Liver (tissue), 9 donors: ENCODE measurements around the gene IL36B. TPM values are rescaled to one million over a fixed set of nuclear protein-coding genes. Genes with fewer than 3 reads are reported as not detected.

Experiments used
- DNase-seq: peaks from one replicate; pipeline ENCODE4 v3.0.0-alpha.2; 2017; ENCODE audit warnings: low spot score
- H3K27ac ChIP-seq, 2 donors: one replicate each; pipeline ENCODE4 v1.7.0; 2013; ENCODE audit warnings: inconsistent platforms in 2 of 2, low read length in 2 of 2, control low read depth in 1 of 2, low read depth in 1 of 2, mild to moderate bottlenecking in 1 of 2
- H3K27me3 ChIP-seq, 4 donors: one replicate each; pipeline versions ENCODE4 v1.6.1 to v1.7.0; 2013; ENCODE audit warnings: low read length in 3 of 4, inconsistent platforms in 1 of 4, mild to moderate bottlenecking in 1 of 4, moderate library complexity in 1 of 4; ENCODE audit not compliant: control insufficient read depth in 4 of 4, insufficient read depth in 4 of 4
- H3K36me3 ChIP-seq, 4 donors: one replicate each; pipeline versions ENCODE4 v1.6.1 to v1.7.0; 2013; ENCODE audit warnings: low read length in 3 of 4, mild to moderate bottlenecking in 3 of 4, low read depth in 1 of 4, moderate library complexity in 1 of 4; ENCODE audit not compliant: control insufficient read depth in 4 of 4, insufficient read depth in 3 of 4
- H3K4me1 ChIP-seq, 4 donors: one replicate each; pipeline versions ENCODE4 v1.6.1 to v1.7.0; 2013; ENCODE audit warnings: low read length in 3 of 4, mild to moderate bottlenecking in 3 of 4, moderate library complexity in 1 of 4; ENCODE audit not compliant: control insufficient read depth in 4 of 4, insufficient read depth in 4 of 4
- H3K4me3 ChIP-seq, 3 donors: one replicate each; pipeline versions ENCODE4 v1.6.1 to v1.7.0; 2013; ENCODE audit warnings: low read length in 3 of 3, control low read depth in 1 of 3, low read depth in 1 of 3, mild to moderate bottlenecking in 1 of 3
- H3K9ac ChIP-seq, 2 donors: one replicate each; pipeline ENCODE4 v1.7.0; 2013; ENCODE audit warnings: low read length in 2 of 2, mild to moderate bottlenecking in 2 of 2, moderate library complexity in 2 of 2, control low read depth in 1 of 2, low read depth in 1 of 2
- H3K9me3 ChIP-seq, 4 donors: one replicate each; pipeline versions ENCODE4 v1.6.1 to v1.7.0; 2013; ENCODE audit warnings: low read length in 3 of 4; ENCODE audit not compliant: control insufficient read depth in 4 of 4
- ATF3 ChIP-seq: IDR thresholded peaks from 2 replicates; pipeline ENCODE4 v1.6.1; 2016; ENCODE audit warnings: antibody characterized with exemption
- CTCF ChIP-seq: fragments of 150-350 bp; IDR thresholded peaks from 2 replicates; pipeline ENCODE4 v1.5.1; 2017; ENCODE audit warnings: improper control_type of control experiment, low read depth, low read length; ENCODE audit not compliant: missing input control
- EGR1 ChIP-seq, 2 donors: IDR thresholded peaks; 2 replicates each; pipeline ENCODE4 v1.6.1; 2016 to 2018; ENCODE audit warnings: antibody characterized with exemption in 2 of 2, low read depth in 2 of 2
- FOXA1 ChIP-seq: IDR thresholded peaks from 2 replicates; pipeline ENCODE4 v1.6.1; 2016; ENCODE audit warnings: antibody characterized with exemption
- FOXA2 ChIP-seq: IDR thresholded peaks from 2 replicates; pipeline ENCODE4 v1.6.1; 2016; ENCODE audit warnings: antibody characterized with exemption
- GABPA ChIP-seq, 2 donors: IDR thresholded peaks in 1 of 2; conservative IDR thresholded peaks in 1 of 2; 2 replicates each; pipeline ENCODE4 v1.6.1; 2016; ENCODE audit warnings: antibody characterized with exemption in 2 of 2, mild to moderate bottlenecking in 1 of 2, moderate library complexity in 1 of 2
- HNF4A ChIP-seq, 2 donors: conservative IDR thresholded peaks; 2 replicates each; pipeline ENCODE4 v1.6.1; 2016; ENCODE audit warnings: antibody characterized with exemption in 2 of 2, mild to moderate bottlenecking in 2 of 2
- HNF4G ChIP-seq: IDR thresholded peaks from 2 replicates; pipeline ENCODE4 v1.6.1; 2016; ENCODE audit warnings: antibody characterized with exemption
- JUND ChIP-seq, 2 donors: IDR thresholded peaks; 2 replicates each; pipeline ENCODE4 v1.6.1; 2016; ENCODE audit warnings: antibody characterized with exemption in 2 of 2
- NR2F2 ChIP-seq: IDR thresholded peaks from 2 replicates; pipeline ENCODE4 v1.6.1; 2016; ENCODE audit warnings: antibody characterized with exemption
- RAD21 ChIP-seq, 2 donors: IDR thresholded peaks; 2 replicates each; pipeline ENCODE4 v1.6.1; 2016; ENCODE audit warnings: antibody characterized with exemption in 2 of 2, mild to moderate bottlenecking in 2 of 2
- REST ChIP-seq: IDR thresholded peaks from 2 replicates; pipeline ENCODE4 v1.6.1; 2016; ENCODE audit warnings: antibody characterized with exemption, mild to moderate bottlenecking
- RXRA ChIP-seq, 2 donors: IDR thresholded peaks; 2 replicates each; pipeline ENCODE4 v1.6.1; 2017 to 2018; ENCODE audit warnings: antibody characterized with exemption in 2 of 2, mild to moderate bottlenecking in 1 of 2
- SP1 ChIP-seq: IDR thresholded peaks from 2 replicates; pipeline ENCODE4 v1.6.1; 2018; ENCODE audit warnings: antibody characterized with exemption, mild to moderate bottlenecking
- TAF1 ChIP-seq: conservative IDR thresholded peaks from 2 replicates; pipeline ENCODE4 v1.6.1; 2016; ENCODE audit warnings: antibody characterized with exemption, mild to moderate bottlenecking
- YY1 ChIP-seq: IDR thresholded peaks from 2 replicates; pipeline ENCODE4 v1.6.1; 2016; ENCODE audit warnings: antibody characterized with exemption, mild to moderate bottlenecking
- ZBTB33 ChIP-seq: IDR thresholded peaks from 2 replicates; pipeline ENCODE4 v1.6.1; 2016; ENCODE audit warnings: antibody characterized with exemption
- polyA plus RNA-seq, 2 donors: library from polyadenylated mRNA; stranded (reverse) in 1 of 2; unstranded in 1 of 2; fragments of 200-250 nt in 1 of 2; fragments of >200 nt in 1 of 2; fragmentation: Nextera tagmentation in 1 of 2; extraction: Ambion mirVana in 1 of 2; gene quantifications; one replicate each; pipeline versions ENCODE4 v1.2.1 to v1.2.3, GENCODE V29; 2013 to 2015
- total RNA-seq, 2 donors: library from RNA; depleted of rRNA; stranded (reverse); fragments of >200 nt; gene quantifications; one replicate each; pipeline ENCODE4 v1.2.3, GENCODE V29; 2014
- TF ChIP-seq, protein P1 (sequence below): IDR thresholded peaks from 2 replicates; pipeline ENCODE4 v1.6.1; 2016; ENCODE audit warnings: antibody characterized with exemption
- donor health status: healthy.
- donor health status: healthy.
- donor health status: healthy.
- donor health status: healthy.
- donor health status: healthy.

The IL36B gene
- total and polyA plus RNA-seq, 4 donors, result not detected

DNA sequence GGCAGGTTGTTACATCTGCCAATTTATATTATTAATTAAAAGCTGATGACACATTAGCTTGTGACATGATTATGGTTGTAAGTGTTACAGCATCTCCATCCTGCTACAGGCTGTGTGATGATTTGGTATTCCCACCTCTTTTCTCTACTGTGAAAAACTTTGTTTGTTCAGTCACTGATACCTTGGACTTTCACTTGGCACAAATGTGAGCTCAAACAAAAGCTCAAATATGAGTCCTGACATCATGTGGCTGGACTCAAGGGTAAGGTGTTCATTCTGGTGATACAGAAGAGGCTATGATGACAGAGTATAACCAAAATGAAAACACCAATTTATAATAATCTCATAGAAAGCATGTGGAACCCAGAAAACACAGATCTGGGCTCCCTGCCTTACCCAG lies 58.8 kb downstream of the IL36B start:
- Histone ChIP-seq H3K9me3 (peaks cover 0 to 9% (median 2%) of the 10 kb centered on the region in 4 donors), H3K27me3 (no peaks in the 10 kb centered on the region), H3K4me1 (peaks cover 0 to 4% (median 2%) of the 10 kb centered on the region in 4 donors), H3K27ac (peak overlapping the region in 1 of 2 donors; percentile 36), H3K4me3 (no peak overlapping the region), H3K9ac (no peak overlapping the region), H3K36me3 (no peaks in the 10 kb centered on the region)
- TF ChIP-seq TAF1 (no peak), FOXA1 (no peak), ZBTB33 (no peak), REST (no peak), RXRA (IDR thresholded peaks at IDR 0.05) (peak in 1 of 2 donors; percentile 56), SP1 (peak; percentile 65), HNF4G (peak; percentile 50), EGR1 (IDR thresholded peaks at IDR 0.05; ENCODE audit: low read depth in 2 of 2) (no peak), HNF4A (conservative IDR thresholded peaks at IDR 0.05) (peak; percentile 87 to 91), RAD21 (IDR thresholded peaks at IDR 0.05) (peak in 1 of 2 donors; percentile 23), YY1 (peak; percentile 26), CTCF (no peak), FOXA2 (peak; percentile 8), NR2F2 (no peak), GABPA (IDR thresholded peaks at IDR 0.05 in 1 of 2, conservative IDR thresholded peaks at IDR 0.05 in 1 of 2) (no peak), JUND (IDR thresholded peaks at IDR 0.05) (peak in 1 of 2 donors; percentile 59), ATF3 (no peak)
- TF ChIP-seq, protein P1, sequence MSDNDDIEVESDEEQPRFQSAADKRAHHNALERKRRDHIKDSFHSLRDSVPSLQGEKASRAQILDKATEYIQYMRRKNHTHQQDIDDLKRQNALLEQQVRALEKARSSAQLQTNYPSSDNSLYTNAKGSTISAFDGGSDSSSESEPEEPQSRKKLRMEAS, result no peak
- DNase-seq, result no peak
